HEK293T (cell line): ENCODE data around the gene PAM.

Source experiments
- CTCF ChIA-PET: fragments of 350-600 bp; formaldehyde crosslinking; extraction: SDS; loops from one replicate; lab custom pipeline; 2021; ENCODE audit warnings: antibody characterized with exemption, inconsistent platforms; lab: Yijun Ruan, JAX
- POLR2A ChIA-PET: fragments of 350-600 bp; formaldehyde crosslinking; extraction: SDS; loops from one replicate; lab custom pipeline; 2020; ENCODE audit warnings: antibody characterized with exemption, inconsistent platforms; lab: Yijun Ruan, JAX
- DNase-seq: peaks from one replicate; pipeline ENCODE4 v3.0.0; 2012; ENCODE audit warnings: mixed read lengths; ENCODE audit errors: extremely low spot score
- ARNT ChIP-seq: fragments of 450-650 bp; IDR thresholded peaks from 2 replicates; pipeline ENCODE4 v1.6.1; 2017; ENCODE audit warnings: mild to moderate bottlenecking
- BHLHE40 ChIP-seq: fragments of 450-650 bp; IDR thresholded peaks from 2 replicates; pipeline ENCODE4 v1.6.1; 2016; ENCODE audit warnings: mild to moderate bottlenecking, moderate library complexity, borderline replicate concordance
- CTBP1 ChIP-seq: fragments of 450-650 bp; IDR thresholded peaks from 2 replicates; pipeline ENCODE4 v1.6.1; 2016; ENCODE audit warnings: borderline replicate concordance
- ELF4 ChIP-seq: fragments of 450-650 bp; IDR thresholded peaks from 2 replicates; pipeline ENCODE4 v1.6.1; 2017; ENCODE audit warnings: antibody characterized with exemption
- FOXA1 ChIP-seq: fragments of 450-650 bp; IDR thresholded peaks from 2 replicates; pipeline ENCODE4 v1.6.1; 2016; ENCODE audit warnings: mild to moderate bottlenecking
- FOXK2 ChIP-seq: fragments of 450-650 bp; IDR thresholded peaks from 2 replicates; pipeline ENCODE4 v1.6.1; 2016; ENCODE audit warnings: mild to moderate bottlenecking
- FOXM1 ChIP-seq: fragments of 450-650 bp; IDR thresholded peaks from 2 replicates; pipeline ENCODE4 v1.6.1; 2017; ENCODE audit warnings: mild to moderate bottlenecking, borderline replicate concordance
- HDGF ChIP-seq: fragments of 450-650 bp; IDR thresholded peaks from 2 replicates; pipeline ENCODE4 v1.6.1; 2017; ENCODE audit warnings: antibody characterized with exemption, borderline replicate concordance
- L3MBTL2 ChIP-seq: fragments of 450-650 bp; conservative IDR thresholded peaks from 2 replicates; pipeline ENCODE4 v1.6.1; 2016; ENCODE audit warnings: mild to moderate bottlenecking
- LEF1 ChIP-seq: fragments of 450-650 bp; IDR thresholded peaks from 2 replicates; pipeline ENCODE4 v1.6.1; 2017; ENCODE audit warnings: mild to moderate bottlenecking, borderline replicate concordance
- NFRKB ChIP-seq: fragments of 450-650 bp; IDR thresholded peaks from 2 replicates; pipeline ENCODE4 v1.6.1; 2016; ENCODE audit warnings: mild to moderate bottlenecking, moderate library complexity
- PKNOX1 ChIP-seq: fragments of 450-650 bp; IDR thresholded peaks from 2 replicates; pipeline ENCODE4 v1.6.1; 2016
- SP1 ChIP-seq: fragments of 450-650 bp; IDR thresholded peaks from 2 replicates; pipeline ENCODE4 v1.6.1; 2017
- SUZ12 ChIP-seq: fragments of 450-650 bp; IDR thresholded peaks from 2 replicates; pipeline ENCODE4 v1.6.1; 2016; ENCODE audit warnings: mild to moderate bottlenecking
- TARDBP ChIP-seq: fragments of 450-650 bp; IDR thresholded peaks from 2 replicates; pipeline ENCODE4 v1.6.1; 2016
- ZNF384 ChIP-seq: fragments of 450-650 bp; IDR thresholded peaks from 2 replicates; pipeline ENCODE4 v1.6.1; 2016

The PAM gene

GRCh38 chr5:102759289-102759688, 4.2 kb downstream of the PAM start:
- CTCF ChIA-PET: interaction anchor here (0.6 to 1.6 kb wide), 2 partner anchors 11 to 377 kb away, joined by 3 to 5 read pairs; no protein-coding TSS in a partner anchor
- no peak for TF ChIP-seq FOXA1
- no peak for TF ChIP-seq FOXK2
- TF ChIP-seq FOXM1: no peak
- no peak for TF ChIP-seq TARDBP
- no peak for TF ChIP-seq NFRKB
- TF ChIP-seq CTBP1: no peak
- TF ChIP-seq ELF4: no peak
- TF ChIP-seq SP1: no peak
- no peak for TF ChIP-seq LEF1
- no peak for TF ChIP-seq ARNT
- no peak for TF ChIP-seq ZNF384
- TF ChIP-seq SUZ12: no peak
- TF ChIP-seq L3MBTL2: no peak
- TF ChIP-seq BHLHE40: no peak
- no peak for TF ChIP-seq HDGF
- no peak for TF ChIP-seq PKNOX1
- DNase-seq: no peak
- POLR2A ChIA-PET: interaction anchor here (1.4 kb wide), 2 partner anchors 12 to 361 kb away, joined by 3 to 4 read pairs; partner anchors contain the start of genes GIN1 and PPIP5K2

GRCh38 chr5:102759700-102760099, 4.6 kb downstream of the PAM start:
- no peak for DNase-seq
- TF ChIP-seq TARDBP (no peak), HDGF (no peak), FOXA1 (no peak), ARNT (no peak), SP1 (no peak), ELF4 (no peak), L3MBTL2 (no peak), BHLHE40 (no peak), NFRKB (no peak), ZNF384 (no peak), PKNOX1 (no peak), FOXK2 (no peak), FOXM1 (no peak), CTBP1 (no peak), SUZ12 (no peak), LEF1 (no peak)
- POLR2A ChIA-PET: interaction anchor here (1.4 kb wide), 1 partner anchor 12 kb away, joined by 3 read pairs; no protein-coding TSS in a partner anchor
- CTCF ChIA-PET: interaction anchor here (0.6 to 1.6 kb wide), 2 partner anchors 12 to 378 kb away, joined by 3 to 5 read pairs; no protein-coding TSS in a partner anchor

- TF ChIP-seq ELF4 (no peak), ZNF384 (no peak), ARNT (no peak), CTBP1 (no peak), FOXA1 (no peak), SP1 (no peak), NFRKB (no peak)
- POLR2A ChIA-PET: no interaction called here
- DNase-seq: no peak
- CTCF ChIA-PET: interaction anchor here (0.7 to 1.6 kb wide), 3 partner anchors 13 to 19 kb away, joined by 3 read pairs; no protein-coding TSS in a partner anchor
Observed at GRCh38 chr5:102760815-102761214, 5.7 kb downstream of the PAM start.

GRCh38 chr5:102762095-102762534, 7.0 kb downstream of the PAM start:
- POLR2A ChIA-PET: no interaction called here
- CTCF ChIA-PET: no interaction called here
- TF ChIP-seq HDGF: no peak
- TF ChIP-seq TARDBP: no peak
- TF ChIP-seq L3MBTL2: no peak
- TF ChIP-seq NFRKB: no peak
- TF ChIP-seq LEF1: no peak
- no peak for DNase-seq

- CTCF ChIA-PET: interaction anchor here (0.7 kb wide), 1 partner anchor 148 kb away, joined by 4 read pairs; no protein-coding TSS in a partner anchor
- DNase-seq: no peak
- TF ChIP-seq SP1: no peak
- POLR2A ChIA-PET: interaction anchor here (1.7 kb wide), 1 partner anchor 357 kb away, joined by 3 read pairs; the partner anchor contains the start of genes GIN1 and PPIP5K2
Observed at GRCh38 chr5:102762562-102763227, 7.6 kb downstream of the PAM start.

GRCh38 chr5:102763734-102764133, 8.6 kb downstream of the PAM start:
- no peak for DNase-seq
- POLR2A ChIA-PET: interaction anchor here (1.1 to 1.7 kb wide), 3 partner anchors 8 to 356 kb away, joined by 3 to 7 read pairs (median 6); partner anchors contain the start of genes GIN1, PAM and PPIP5K2
- TF ChIP-seq SP1 (no peak), FOXM1 (no peak), SUZ12 (no peak), BHLHE40 (no peak), ARNT (no peak), TARDBP (no peak)
- CTCF ChIA-PET: interaction anchor here (0.6 kb wide), 1 partner anchor 598 kb away, joined by 3 read pairs; no protein-coding TSS in a partner anchor
